ENCODE measurements around the gene CNTF.

Gene CNTF

GRCh38 chr11:58641803-58642581 is 19.5 kb downstream of the CNTF start:
- DNase-seq (ENCODE audit: low read depth in 2 of 2): no peak

GRCh38 chr11:58645854-58646253 is 23.4 kb downstream of the CNTF start:
- no peak for DNase-seq (ENCODE audit: low read depth in 2 of 2)

GRCh38 chr11:58647141-58647699 is 24.8 kb downstream of the CNTF start:
- DNase-seq (ENCODE audit: low read depth in 2 of 2): no peak

GRCh38 chr11:58647866-58648265 is 25.4 kb downstream of the CNTF start:
- no peak for DNase-seq (ENCODE audit: low read depth in 2 of 2)

GRCh38 chr11:58649623-58650022 is 27.2 kb downstream of the CNTF start:
- no peak for DNase-seq (ENCODE audit: low read depth in 2 of 2)

GRCh38 chr11:58650496-58650895 is 28.0 kb downstream of the CNTF start:
- no peak for DNase-seq (ENCODE audit: low read depth in 2 of 2)

- no peak for DNase-seq (ENCODE audit: low read depth in 2 of 2)
Observed at GRCh38 chr11:58652726-58653280, 30.3 kb downstream of the CNTF start.

- peak in 1 of 2 experiments; percentile 29 for DNase-seq (ENCODE audit: low read depth in 2 of 2)
Observed at GRCh38 chr11:58654079-58654907, 31.8 kb downstream of the CNTF start.

- no peak for DNase-seq (ENCODE audit: low read depth in 2 of 2)
Observed at GRCh38 chr11:58654908-58655296, 32.4 kb downstream of the CNTF start.

- no peak for DNase-seq (ENCODE audit: low read depth in 2 of 2)
Observed at GRCh38 chr11:58656348-58656747, 33.9 kb downstream of the CNTF start.

GRCh38 chr11:58658623-58659022 is 36.2 kb downstream of the CNTF start:
- no peak for DNase-seq (ENCODE audit: low read depth in 2 of 2)

GRCh38 chr11:58659404-58659803 is 36.9 kb downstream of the CNTF start:
- DNase-seq (ENCODE audit: low read depth in 2 of 2): no peak

GRCh38 chr11:58659910-58660570 is 37.6 kb downstream of the CNTF start:
- DNase-seq (ENCODE audit: low read depth in 2 of 2): no peak

- no peak for DNase-seq (ENCODE audit: low read depth in 2 of 2)
Observed at GRCh38 chr11:58671983-58672633, 49.6 kb downstream of the CNTF start.

GRCh38 chr11:58674609-58675008 is 52.1 kb downstream of the CNTF start:
- DNase-seq (ENCODE audit: low read depth in 2 of 2): no peak
